ENCODE results near the gene PIP5K1B. TPM values are rescaled to one million over a fixed set of nuclear protein-coding genes. Genes with fewer than 3 reads are reported as not detected.
"Not testable (repeated sequence)": the region's sequence is repeated elsewhere in the genome, so short reads cannot be mapped to it uniquely, and the experiment has no call there.

Gene PIP5K1B
- total RNA-seq, 6 experiments from 2014 or later = not detected

GRCh38 chr9:69044240-69045219, 339.5 kb downstream of the PIP5K1B start:
- Mint-ChIP-seq H3K4me1 (ENCODE audit: low read depth) (peaks cover 9% of the 10 kb centered on the region), H3K27me3 (ENCODE audit: insufficient read depth) (no peaks in the 10 kb centered on the region; the same call in 1 of the 2 replicates), H3K9me3 (no peaks in the 10 kb centered on the region), H3K27ac (peak overlapping the region; percentile 47; the same call in 1 of the 2 replicates), H3K36me3 (ENCODE audit: low read depth) (peaks cover 5% of the 10 kb centered on the region; the same call in 1 of the 2 replicates), H3K4me3 (no peak overlapping the region)
- DNase-seq = no peak
- TF ChIP-seq CTCF (IDR thresholded peaks at IDR 0.05) = no peak

DNA sequence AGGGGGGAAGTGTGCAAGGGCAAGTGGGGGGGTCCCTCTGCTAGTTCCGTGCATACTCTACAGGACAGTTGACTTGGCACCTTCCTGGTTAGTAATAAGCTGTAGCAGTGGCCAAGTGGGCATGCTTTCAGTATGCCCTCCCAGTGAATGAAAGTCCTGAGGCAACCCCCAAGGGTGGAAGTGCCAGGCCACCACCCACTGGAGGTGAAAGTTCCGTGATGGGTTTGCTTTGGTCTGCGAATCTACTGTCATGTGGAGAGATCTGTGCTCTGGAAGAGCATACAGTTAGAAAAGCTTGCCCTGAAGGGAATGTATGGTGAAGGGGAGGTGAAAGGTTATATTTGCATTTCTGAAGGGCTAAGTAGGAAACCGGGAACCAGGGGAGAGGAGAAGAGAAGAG, 340.8 kb downstream of the PIP5K1B start:
- Mint-ChIP-seq H3K4me1 (ENCODE audit: low read depth) (peaks cover 9% of the 10 kb centered on the region), H3K27ac (no peak overlapping the region), H3K36me3 (ENCODE audit: low read depth) (peaks cover 5% of the 10 kb centered on the region; the same call in 1 of the 2 replicates)

DNA sequence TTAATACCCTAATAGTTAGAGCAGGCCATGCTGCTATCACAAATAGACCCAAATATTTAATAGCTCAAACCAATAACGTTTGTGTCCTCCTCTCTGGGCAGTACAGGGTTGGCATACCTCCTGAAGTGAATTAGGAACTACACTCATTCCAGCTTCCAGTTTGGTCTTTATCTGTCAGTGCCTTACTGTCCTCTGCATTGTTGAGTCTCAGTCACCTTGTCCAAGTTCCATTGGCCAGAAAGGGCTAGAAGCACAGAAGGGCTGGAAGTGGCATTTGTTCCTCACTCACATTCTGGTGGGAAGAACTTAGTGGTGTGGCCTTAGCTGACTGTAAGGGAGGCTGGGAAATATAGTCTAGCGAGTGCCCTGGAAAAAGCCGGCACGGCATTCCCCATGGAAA, 341.7 kb downstream of the PIP5K1B start:
- Mint-ChIP-seq H3K27me3 (ENCODE audit: insufficient read depth) (no peaks in the 10 kb centered on the region; the same call in 1 of the 2 replicates), H3K36me3 (ENCODE audit: low read depth) (peaks cover 5% of the 10 kb centered on the region; the same call in 1 of the 2 replicates), H3K9me3 (no peaks in the 10 kb centered on the region), H3K27ac (no peak overlapping the region), H3K4me3 (no peak overlapping the region), H3K4me1 (ENCODE audit: low read depth) (peaks cover 9% of the 10 kb centered on the region)
- DNase-seq = no peak
- TF ChIP-seq CTCF (IDR thresholded peaks at IDR 0.05) = no peak

More for the DNA sequence above, 340.8 kb downstream of the PIP5K1B start:
- no peaks in the 10 kb centered on the region; the same call in 1 of the 2 replicates for H3K27me3 Mint-ChIP-seq (ENCODE audit: insufficient read depth)
- DNase-seq = no peak
- no peak overlapping the region for H3K4me3 Mint-ChIP-seq
- H3K9me3 Mint-ChIP-seq = no peaks in the 10 kb centered on the region
- no peak for TF ChIP-seq CTCF (IDR thresholded peaks at IDR 0.05)

DNA sequence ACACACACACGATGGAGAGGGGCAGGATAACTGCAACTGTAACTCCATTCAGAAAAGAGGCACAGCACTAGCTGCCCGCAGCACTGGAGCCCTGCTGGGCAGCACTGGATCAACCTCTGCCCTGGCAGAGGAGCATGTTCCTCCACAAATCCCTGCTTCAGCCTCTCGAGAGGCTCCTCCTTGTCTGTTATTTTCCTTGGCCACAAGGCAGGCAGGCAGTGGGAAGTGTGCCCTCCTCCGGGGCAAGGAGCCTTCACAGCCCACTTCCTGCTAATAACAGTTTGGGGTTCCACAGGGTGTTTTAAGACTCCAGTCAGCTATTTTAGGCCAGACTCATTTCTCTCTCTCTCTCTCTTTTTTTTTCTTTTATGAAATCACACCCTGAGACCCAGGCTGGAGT, 342.3 kb downstream of the PIP5K1B start:
- Mint-ChIP-seq H3K27me3 (ENCODE audit: insufficient read depth) (no peaks in the 10 kb centered on the region; the same call in 1 of the 2 replicates), H3K4me1 (ENCODE audit: low read depth) (peaks cover 9% of the 10 kb centered on the region), H3K9me3 (no peaks in the 10 kb centered on the region), H3K36me3 (ENCODE audit: low read depth) (peaks cover 5% of the 10 kb centered on the region; the same call in 1 of the 2 replicates), H3K27ac (no peak overlapping the region), H3K4me3 (no peak overlapping the region)
- no peak for DNase-seq
- TF ChIP-seq CTCF (IDR thresholded peaks at IDR 0.05) = no peak

GRCh38 chr9:69049094-69049493, 344.1 kb downstream of the PIP5K1B start:
- TF ChIP-seq CTCF (IDR thresholded peaks at IDR 0.05) = no peak
- no peaks in the 10 kb centered on the region; the same call in 1 of the 2 replicates for H3K27me3 Mint-ChIP-seq (ENCODE audit: insufficient read depth)
- no peaks in the 10 kb centered on the region for H3K9me3 Mint-ChIP-seq
- DNase-seq = no peak
- no peak overlapping the region for H3K27ac Mint-ChIP-seq
- H3K4me1 Mint-ChIP-seq (ENCODE audit: low read depth) = peaks cover 9% of the 10 kb centered on the region
- H3K4me3 Mint-ChIP-seq = no peak overlapping the region
- peaks cover 5% of the 10 kb centered on the region; the same call in 1 of the 2 replicates for H3K36me3 Mint-ChIP-seq (ENCODE audit: low read depth)

- not testable (repeated sequence) for H3K27me3 Mint-ChIP-seq (ENCODE audit: insufficient read depth); DNase-seq; H3K27ac Mint-ChIP-seq; H3K4me1 Mint-ChIP-seq (ENCODE audit: low read depth); H3K9me3 Mint-ChIP-seq; H3K36me3 Mint-ChIP-seq (ENCODE audit: low read depth); H3K4me3 Mint-ChIP-seq
Measured at GRCh38 chr9:69050936-69051335, 345.9 kb downstream of the PIP5K1B start.

Data from HFFc6 (cell line).